Posterior vena cava (tissue), 2 donors: ENCODE results near the gene CTIF. TPM values are rescaled to one million over a fixed set of nuclear protein-coding genes. Genes with fewer than 3 reads are reported as not detected.

ENCODE experiments used
- DNase-seq: peaks from one replicate; pipeline ENCODE4 v3.0.0-alpha.2; 2020; ENCODE audit warnings: low spot score
- intact Hi-C, 2 donors: fragments of 100-400 bp; cut with DNase I; formaldehyde crosslinking; loops; one replicate each; pipeline versions ENCODE4 v1.14.1 to v1.14.2; 2022 to 2023
- total RNA-seq, 2 donors: library from RNA; stranded (reverse); fragmentation: NEBNext Ultra II Directional; extraction: Animal tissue kit (Norgen Biotek cat#: 25700); gene quantifications; one replicate each; pipeline ENCODE4 v1.2.1, GENCODE V29; 2021
- donor health status: DM: yes; HTN: yes; CAD: no.
- donor health status: DM: yes; HTN: yes; CAD: no.

Gene CTIF
- total RNA-seq, 2 donors from 2014 or later: 87.8 to 116 TPM

- intact Hi-C loops: loop anchor here in 1 of 2 donors (1.0 kb wide), 1 partner anchor 24 kb away; no protein-coding TSS in a partner anchor
- no peak for DNase-seq
Observed at GRCh38 chr18:48740851-48741485, 202.1 kb downstream of the CTIF start.

GRCh38 chr18:48741866-48742265 lies 203.0 kb downstream of the CTIF start:
- intact Hi-C loops: loop anchor here in 1 of 2 donors (1.0 kb wide), 1 partner anchor 23 kb away; no protein-coding TSS in a partner anchor
- DNase-seq: no peak

- intact Hi-C loops: no loop called here
- no peak for DNase-seq
Observed at GRCh38 chr18:48742304-48742703, 203.5 kb downstream of the CTIF start.

GRCh38 chr18:48742706-48743475 lies 204.1 kb downstream of the CTIF start:
- peak; percentile 91 for DNase-seq

GRCh38 chr18:48743886-48744285 lies 205.1 kb downstream of the CTIF start:
- DNase-seq: no peak
- intact Hi-C loops: no loop called here

More at GRCh38 chr18:48742706-48743475, 204.1 kb downstream of the CTIF start:
- intact Hi-C loops: no loop called here

- intact Hi-C loops: no loop called here
- no peak for DNase-seq
Observed at GRCh38 chr18:48745293-48745692, 206.5 kb downstream of the CTIF start.

GRCh38 chr18:48749768-48750167 lies 210.9 kb downstream of the CTIF start:
- intact Hi-C loops: loop anchor here (5.0 to 10.0 kb wide), 2 partner anchors 32 to 65 kb away; no protein-coding TSS in a partner anchor
- DNase-seq: peak; percentile 94

GRCh38 chr18:48750485-48751175 lies 211.8 kb downstream of the CTIF start:
- intact Hi-C loops: loop anchor here (5.0 to 10.0 kb wide), 2 partner anchors 33 to 66 kb away; no protein-coding TSS in a partner anchor
- DNase-seq: peak; percentile 92

GRCh38 chr18:48751727-48752468 lies 213.1 kb downstream of the CTIF start:
- no peak for DNase-seq
- intact Hi-C loops: loop anchor here (5.0 to 10.0 kb wide), 2 partner anchors 35 to 67 kb away; no protein-coding TSS in a partner anchor

- DNase-seq: no peak
- intact Hi-C loops: loop anchor here (5.0 to 10.0 kb wide), 2 partner anchors 35 to 68 kb away; no protein-coding TSS in a partner anchor
Observed at GRCh38 chr18:48752478-48752877, 213.6 kb downstream of the CTIF start.

- intact Hi-C loops: loop anchor here (1.0 to 10.0 kb wide), 3 partner anchors 32 to 68 kb away; no protein-coding TSS in a partner anchor
- DNase-seq: no peak
Observed at GRCh38 chr18:48752928-48753327, 214.1 kb downstream of the CTIF start.

GRCh38 chr18:48753691-48754090 lies 214.9 kb downstream of the CTIF start:
- DNase-seq: no peak
- intact Hi-C loops: loop anchor here (1.0 to 10.0 kb wide), 3 partner anchors 32 to 69 kb away; no protein-coding TSS in a partner anchor

- intact Hi-C loops: loop anchor here (5.0 to 10.0 kb wide), 2 partner anchors 37 to 70 kb away; no protein-coding TSS in a partner anchor
- DNase-seq: no peak
Observed at GRCh38 chr18:48754559-48754958, 215.7 kb downstream of the CTIF start.

- intact Hi-C loops: loop anchor here (5.0 to 10.0 kb wide), 2 partner anchors 38 to 70 kb away; no protein-coding TSS in a partner anchor
- DNase-seq: no peak
Observed at GRCh38 chr18:48754993-48755473, 216.2 kb downstream of the CTIF start.

GRCh38 chr18:48756511-48757226 lies 217.8 kb downstream of the CTIF start:
- intact Hi-C loops: loop anchor here in 1 of 2 donors (10.0 kb wide), 1 partner anchor 72 kb away; no protein-coding TSS in a partner anchor
- no peak for DNase-seq

GRCh38 chr18:48757367-48757766 lies 218.5 kb downstream of the CTIF start:
- intact Hi-C loops: loop anchor here in 1 of 2 donors (10.0 kb wide), 1 partner anchor 73 kb away; no protein-coding TSS in a partner anchor
- no peak for DNase-seq

- intact Hi-C loops: loop anchor here in 1 of 2 donors (10.0 kb wide), 1 partner anchor 73 kb away; no protein-coding TSS in a partner anchor
- DNase-seq: no peak
Observed at GRCh38 chr18:48757906-48758305, 219.1 kb downstream of the CTIF start.

GRCh38 chr18:48761582-48761981 lies 222.8 kb downstream of the CTIF start:
- intact Hi-C loops: no loop called here
- DNase-seq: no peak
